ENCODE results near the gene CTNNA1. TPM values are rescaled to one million over a fixed set of nuclear protein-coding genes. Genes with fewer than 3 reads are reported as not detected.
"Not testable (repeated sequence)": the region's sequence is repeated elsewhere in the genome, so short reads cannot be mapped to it uniquely, and the experiment has no call there.

Gene CTNNA1
- total and polyA plus RNA-seq, 12 donors, result 111 to 521 (median 347) TPM

- H3K4me1 ChIP-seq (replicated peaks in 1 of 2), result peaks cover 4 to 7% of the 10 kb centered on the region in 2 donors
- no peaks in the 10 kb centered on the region for H3K9me3 ChIP-seq (replicated peaks in 1 of 3)
- no peak for TF ChIP-seq POLR2A (IDR thresholded peaks at IDR 0.05)
- no peak for TF ChIP-seq CTCF (IDR thresholded peaks at IDR 0.05)
- WGBS, 4 donors, result 54 to 60% (median 55%) methylated on average over 6 of the region's 6 CpGs
- DNase-seq, result peak in 4 of 7 donors; percentile 44 to 66 (median 59)
- H3K27me3 ChIP-seq, result no peaks in the 10 kb centered on the region
- no peak overlapping the region for H3K4me3 ChIP-seq
- H3K36me3 ChIP-seq (replicated peaks in 1 of 2), result no peaks in the 10 kb centered on the region
- H3K27ac ChIP-seq, result peak overlapping the region in 2 of 5 donors; percentile 2 to 32
- intact Hi-C loops (cut with DNase I), result no loop called here
These were observed 4.6 kb upstream of the CTNNA1 start for GRCh38 chr5:138748630-138749081.

GRCh38 chr5:138751344-138751743 lies 1.9 kb upstream of the CTNNA1 start:
- H3K4me3 ChIP-seq; DNase-seq; H3K27ac ChIP-seq; H3K27me3 ChIP-seq; H3K9me3 ChIP-seq (replicated peaks in 1 of 3); intact Hi-C loops (cut with DNase I); H3K36me3 ChIP-seq (replicated peaks in 1 of 2): not testable (repeated sequence)
- WGBS, 4 donors, result 95 to 100% (median 98%) methylated on average over 2 of the region's 2 CpGs
- H3K4me1 ChIP-seq (replicated peaks in 1 of 2), result peaks cover 17 to 22% of the 10 kb centered on the region in 2 donors

GRCh38 chr5:138752341-138752950 lies 779 bp upstream of the CTNNA1 start:
- H3K27ac ChIP-seq, result peak overlapping the region; percentile 91 to 100 (median 98)
- no peaks in the 10 kb centered on the region for H3K36me3 ChIP-seq (replicated peaks in 1 of 2)
- 23 to 29% (median 26%) methylated on average over 17 to 18 of the region's 18 CpGs for WGBS, 4 donors
- H3K27me3 ChIP-seq, result no peaks in the 10 kb centered on the region
- H3K9me3 ChIP-seq (replicated peaks in 1 of 3), result no peaks in the 10 kb centered on the region
- peak overlapping the region; percentile 54 to 78 (median 62) for H3K4me3 ChIP-seq
- DNase-seq, result peak in 5 of 7 donors; percentile 28 to 38 (median 35)
- H3K4me1 ChIP-seq (replicated peaks in 1 of 2), result peaks cover 17 to 31% of the 10 kb centered on the region in 2 donors
- TF ChIP-seq CTCF (IDR thresholded peaks at IDR 0.05) (no peak), POLR2A (IDR thresholded peaks at IDR 0.05) (no peak)
- intact Hi-C loops (cut with DNase I), result no loop called here

GRCh38 chr5:138753794-138754698 lies 821 bp downstream of the CTNNA1 start:
- no peaks in the 10 kb centered on the region for H3K9me3 ChIP-seq (replicated peaks in 1 of 3)
- no peaks in the 10 kb centered on the region for H3K27me3 ChIP-seq
- H3K4me1 ChIP-seq (replicated peaks in 1 of 2), result peaks cover 17 to 32% of the 10 kb centered on the region in 2 donors
- 1 to 2% (median 2%) methylated on average over 22 to 58 of the region's 58 CpGs for WGBS, 4 donors
- TF ChIP-seq CTCF (IDR thresholded peaks at IDR 0.05) (peak in 2 of 6 experiments; percentile 2 to 5), POLR2A (IDR thresholded peaks at IDR 0.05) (peak in 1 of 2 donors; percentile 62)
- peaks cover 0 to 9% of the 10 kb centered on the region in 2 donors for H3K36me3 ChIP-seq (replicated peaks in 1 of 2)
- peak; percentile 93 to 98 (median 97) for DNase-seq
- intact Hi-C loops (cut with DNase I), result no loop called here
- H3K4me3 ChIP-seq, result peak overlapping the region; percentile 60 to 90 (median 74)
- peak overlapping the region; percentile 97 to 100 (median 98) for H3K27ac ChIP-seq

All from adrenal gland (tissue), 12 donors.